GM10248 (cell line): Measurements from ENCODE around the gene DDX52.
"Not testable (repeated sequence)": the region's sequence is repeated elsewhere in the genome, so short reads cannot be mapped to it uniquely, and the experiment has no call there.

ENCODE experiments used
- CTCF ChIA-PET: fragments of 300-600 bp; sonication (Branson Sonifier 250); formaldehyde crosslinking; extraction: SDS; loops from one replicate; lab custom pipeline; 2021; ENCODE audit warnings: antibody characterized with exemption; lab: Yijun Ruan, JAX
- POLR2A ChIA-PET: fragments of 350-650 bp; sonication (Branson Sonifier 250); formaldehyde crosslinking; extraction: SDS; loops from one replicate; lab custom pipeline; 2020; ENCODE audit warnings: antibody characterized with exemption; lab: Yijun Ruan, JAX
- DNase-seq: peaks from one replicate; pipeline ENCODE4 v3.0.0; 2012; ENCODE audit errors: extremely low spot score
- TF ChIP-seq, protein P1 (sequence below): IDR thresholded peaks from 2 replicates; pipeline ENCODE4 v1.5.1; 2012; ENCODE audit warnings: mild to moderate bottlenecking, low read depth; ENCODE audit errors: extremely low read depth, missing control alignments, control extremely low read depth

The DDX52 gene, protein sequence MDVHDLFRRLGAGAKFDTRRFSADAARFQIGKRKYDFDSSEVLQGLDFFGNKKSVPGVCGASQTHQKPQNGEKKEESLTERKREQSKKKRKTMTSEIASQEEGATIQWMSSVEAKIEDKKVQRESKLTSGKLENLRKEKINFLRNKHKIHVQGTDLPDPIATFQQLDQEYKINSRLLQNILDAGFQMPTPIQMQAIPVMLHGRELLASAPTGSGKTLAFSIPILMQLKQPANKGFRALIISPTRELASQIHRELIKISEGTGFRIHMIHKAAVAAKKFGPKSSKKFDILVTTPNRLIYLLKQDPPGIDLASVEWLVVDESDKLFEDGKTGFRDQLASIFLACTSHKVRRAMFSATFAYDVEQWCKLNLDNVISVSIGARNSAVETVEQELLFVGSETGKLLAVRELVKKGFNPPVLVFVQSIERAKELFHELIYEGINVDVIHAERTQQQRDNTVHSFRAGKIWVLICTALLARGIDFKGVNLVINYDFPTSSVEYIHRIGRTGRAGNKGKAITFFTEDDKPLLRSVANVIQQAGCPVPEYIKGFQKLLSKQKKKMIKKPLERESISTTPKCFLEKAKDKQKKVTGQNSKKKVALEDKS

DNA sequence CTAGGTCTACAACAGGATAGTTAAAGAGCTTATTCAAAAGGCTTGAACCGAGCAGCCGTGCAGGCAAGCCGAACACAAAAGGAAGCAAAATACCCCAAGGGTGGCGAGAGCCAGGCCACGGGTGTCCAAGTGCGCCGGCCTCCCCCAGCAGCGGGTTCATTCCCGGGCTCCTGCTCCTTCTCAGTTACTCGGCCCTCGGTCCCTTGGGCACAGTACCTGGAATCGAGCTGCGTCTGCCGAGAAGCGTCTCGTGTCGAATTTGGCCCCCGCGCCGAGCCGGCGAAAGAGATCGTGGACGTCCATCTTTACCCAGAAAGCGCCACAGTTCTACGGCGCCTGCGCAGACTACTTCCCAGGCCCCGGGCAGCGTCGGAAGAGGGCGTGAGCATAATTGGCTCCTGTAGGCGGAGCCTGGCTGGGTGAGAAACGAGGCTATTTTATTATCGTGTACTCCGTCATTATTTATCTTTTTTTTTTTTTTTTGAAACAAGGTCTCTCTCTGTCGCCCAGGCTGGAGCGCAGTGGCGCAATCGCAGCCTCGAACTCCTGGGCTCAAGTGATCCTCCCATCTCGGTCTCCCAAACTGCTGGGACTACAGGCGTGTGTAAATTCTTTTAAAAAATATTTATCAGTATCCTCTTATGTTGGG is at the start of gene DDX52:
DDX52 (minus strand) TSS at position 329 of the 649 bp plus-strand sequence; CDS start at position 303, 26 bp downstream.
- ChIA-PET CTCF (interaction anchor here (0.8 to 1.6 kb wide), 3 partner anchors 25 to 148 kb away, joined by 3 read pairs; partner anchors contain the start of gene SYNRG), POLR2A (no interaction called here)
- DNase-seq: peak; percentile 95
- TF ChIP-seq, protein P1, sequence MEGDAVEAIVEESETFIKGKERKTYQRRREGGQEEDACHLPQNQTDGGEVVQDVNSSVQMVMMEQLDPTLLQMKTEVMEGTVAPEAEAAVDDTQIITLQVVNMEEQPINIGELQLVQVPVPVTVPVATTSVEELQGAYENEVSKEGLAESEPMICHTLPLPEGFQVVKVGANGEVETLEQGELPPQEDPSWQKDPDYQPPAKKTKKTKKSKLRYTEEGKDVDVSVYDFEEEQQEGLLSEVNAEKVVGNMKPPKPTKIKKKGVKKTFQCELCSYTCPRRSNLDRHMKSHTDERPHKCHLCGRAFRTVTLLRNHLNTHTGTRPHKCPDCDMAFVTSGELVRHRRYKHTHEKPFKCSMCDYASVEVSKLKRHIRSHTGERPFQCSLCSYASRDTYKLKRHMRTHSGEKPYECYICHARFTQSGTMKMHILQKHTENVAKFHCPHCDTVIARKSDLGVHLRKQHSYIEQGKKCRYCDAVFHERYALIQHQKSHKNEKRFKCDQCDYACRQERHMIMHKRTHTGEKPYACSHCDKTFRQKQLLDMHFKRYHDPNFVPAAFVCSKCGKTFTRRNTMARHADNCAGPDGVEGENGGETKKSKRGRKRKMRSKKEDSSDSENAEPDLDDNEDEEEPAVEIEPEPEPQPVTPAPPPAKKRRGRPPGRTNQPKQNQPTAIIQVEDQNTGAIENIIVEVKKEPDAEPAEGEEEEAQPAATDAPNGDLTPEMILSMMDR: no peak

DNA sequence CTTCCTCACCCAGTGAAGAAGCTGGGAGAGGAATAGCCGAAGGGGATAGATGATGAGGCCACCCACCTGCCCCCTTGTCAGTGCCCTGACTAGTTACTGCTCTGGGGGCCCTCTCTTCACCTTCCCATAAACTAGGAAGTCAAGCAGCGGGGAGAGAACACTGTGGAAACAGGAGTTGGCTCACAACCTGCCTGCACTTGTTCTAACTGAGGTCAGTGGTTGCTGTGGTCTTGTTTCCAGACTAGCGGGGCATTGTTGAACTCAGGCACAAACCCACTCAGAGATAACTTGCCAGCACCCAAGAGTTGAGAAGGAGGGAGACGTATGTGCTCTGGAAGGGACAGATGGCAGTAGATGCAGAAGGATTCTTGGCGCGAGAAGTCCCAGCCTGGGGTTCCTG is 48.6 kb upstream of the DDX52 start:
- ChIA-PET POLR2A (no interaction called here), CTCF (no interaction called here)
- DNase-seq: no peak
- TF ChIP-seq, protein P1: no peak

DNA sequence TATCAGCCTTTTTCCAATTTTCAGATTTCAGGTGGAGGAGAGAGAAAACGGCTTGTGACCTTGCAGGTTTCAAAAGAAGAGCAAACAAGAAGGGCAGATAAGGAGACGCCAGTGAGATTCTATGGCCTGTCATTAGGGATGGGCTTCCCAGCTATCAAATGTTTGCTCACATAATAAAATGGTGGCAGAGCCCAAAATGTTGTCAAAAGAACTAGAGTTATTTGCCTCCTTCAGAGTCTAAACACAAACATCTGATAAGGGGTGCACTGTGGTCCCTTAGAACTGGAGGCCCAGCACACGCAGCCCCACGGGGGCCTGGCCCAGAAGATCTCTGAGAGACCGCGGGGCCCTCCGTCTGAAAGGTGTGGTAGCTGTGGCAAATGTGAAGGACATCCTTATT is 46.1 kb upstream of the DDX52 start:
- POLR2A ChIA-PET: no interaction called here
- no peak for DNase-seq
- CTCF ChIA-PET: interaction anchor here (1.5 to 1.6 kb wide), 2 partner anchors 9 to 12 kb away, joined by 3 read pairs; no protein-coding TSS in a partner anchor
- TF ChIP-seq, protein P1: no peak

DNA sequence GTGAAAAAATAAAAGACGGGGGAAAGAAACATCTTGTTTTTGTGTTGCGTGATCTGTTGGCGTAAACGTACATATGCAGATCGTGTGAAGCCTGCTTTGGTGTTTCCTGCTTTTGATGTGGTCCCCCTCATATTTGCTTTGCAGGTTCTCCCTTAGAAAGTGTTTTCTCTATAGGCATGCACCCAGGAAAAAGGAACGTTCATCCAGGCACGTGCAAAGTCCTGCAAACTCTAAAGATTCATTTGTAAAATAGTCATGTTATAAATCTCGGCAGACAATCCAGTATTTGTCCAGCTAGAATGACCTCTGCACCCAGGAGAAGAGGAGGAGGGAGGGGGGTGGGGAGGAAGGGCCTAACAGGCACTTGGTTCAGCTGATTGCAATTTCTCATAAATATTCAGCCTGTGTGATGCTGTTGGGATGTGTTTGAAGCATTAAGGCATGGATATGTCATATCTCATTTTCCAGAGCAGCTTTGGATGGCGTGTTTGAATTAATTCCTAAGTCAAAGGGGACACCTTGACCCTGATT is 40.3 kb upstream of the DDX52 start:
- TF ChIP-seq, protein P1: no peak
- DNase-seq: no peak
- ChIA-PET CTCF (interaction anchor here (1.4 kb wide), 1 partner anchor 87 kb away, joined by 3 read pairs; no protein-coding TSS in a partner anchor), POLR2A (no interaction called here)

DNA sequence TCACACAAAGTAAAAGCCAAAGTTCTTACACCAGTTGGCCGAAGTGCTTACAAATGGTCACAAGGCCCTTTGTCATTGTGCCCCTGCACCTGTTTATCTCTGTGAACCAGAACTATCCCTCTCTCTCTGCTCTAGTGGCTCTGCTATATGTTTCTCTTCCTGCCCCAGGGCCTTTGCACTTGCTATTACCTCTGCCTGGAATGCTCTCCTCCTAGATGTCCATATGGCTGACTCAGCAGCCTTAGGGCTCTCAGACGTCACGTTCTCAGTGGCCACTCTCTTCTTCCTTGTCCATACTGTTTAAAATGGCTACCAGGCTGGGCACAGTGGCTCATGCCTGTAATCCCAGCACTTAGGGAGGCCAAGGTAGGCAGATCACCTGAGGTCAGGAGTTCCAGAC is 38.8 kb upstream of the DDX52 start:
- CTCF ChIA-PET: interaction anchor here (1.7 kb wide), 1 partner anchor 10 kb away, joined by 5 read pairs; no protein-coding TSS in a partner anchor
- TF ChIP-seq, protein P1: no peak
- no peak for DNase-seq
- POLR2A ChIA-PET: no interaction called here

DNA sequence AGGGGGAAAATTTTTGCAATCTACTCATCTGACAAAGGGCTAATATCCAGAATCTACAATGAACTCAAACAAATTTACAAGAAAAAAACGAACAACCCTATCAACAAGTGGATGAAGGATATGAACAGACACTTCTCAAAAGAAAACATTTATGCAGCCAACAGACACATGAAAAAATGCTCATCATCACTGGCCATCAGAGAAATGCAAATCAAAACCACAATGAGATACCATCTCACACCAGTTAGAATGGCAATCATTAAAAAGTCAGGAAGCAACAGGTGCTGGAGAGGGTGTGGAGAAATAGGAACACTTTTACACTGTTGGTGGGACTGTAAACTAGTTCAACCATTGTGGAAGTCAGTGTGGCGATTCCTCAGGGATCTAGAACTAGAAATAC is 36.7 kb upstream of the DDX52 start:
- POLR2A ChIA-PET, DNase-seq, CTCF ChIA-PET: not testable (repeated sequence)

DNA sequence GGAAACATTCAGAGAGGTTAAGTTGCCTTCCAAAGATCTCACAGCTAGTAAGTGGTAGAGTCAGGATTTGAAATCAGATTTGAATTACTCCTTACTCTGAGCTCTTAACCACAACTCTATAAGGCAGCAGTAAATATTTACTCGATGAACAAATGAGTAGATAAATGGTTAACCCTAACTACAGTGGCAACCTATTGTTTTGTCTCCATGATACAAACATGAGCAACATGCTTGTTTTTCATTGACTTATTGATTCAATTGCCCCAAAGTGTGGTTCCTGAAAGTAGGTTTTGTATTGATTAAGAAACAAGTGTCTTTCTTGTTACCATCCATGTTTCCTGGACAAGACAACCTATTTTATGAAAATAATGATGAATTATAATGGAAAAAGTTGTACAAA is 34.8 kb upstream of the DDX52 start:
- POLR2A ChIA-PET: no interaction called here
- DNase-seq: no peak
- CTCF ChIA-PET: interaction anchor here (0.6 kb wide), 1 partner anchor 9 kb away, joined by 3 read pairs; no protein-coding TSS in a partner anchor
- TF ChIP-seq, protein P1: no peak
